H1 (cell line): ENCODE data around the gene GJC2. TPM values are rescaled to one million over a fixed set of nuclear protein-coding genes. Genes with fewer than 3 reads are reported as not detected.

ENCODE experiments used
- CTCF ChIA-PET: fragments of 300-600 bp; sonication (Branson Sonifier 250); formaldehyde crosslinking; loops from one replicate; lab custom pipeline; 2021; ENCODE audit not compliant: partially characterized antibody; lab: Charles Lee
- POLR2A ChIA-PET: fragments of 300-600 bp; sonication (Branson Sonifier 250); formaldehyde crosslinking; loops from one replicate; lab custom pipeline; 2021; ENCODE audit warnings: inconsistent platforms; ENCODE audit not compliant: partially characterized antibody; lab: Charles Lee
- DNase-seq, 2 experiments: peaks; one replicate each; pipeline versions ENCODE4 v3.0.0 to v3.0.0-alpha.2; 2010 to 2022; ENCODE audit warnings: low spot score in 2 of 2, low read depth in 1 of 2, mixed read lengths in 1 of 2
- FAIRE-seq: peaks from 2 replicates; lab custom pipeline; 2011; peaks lifted over from hg19 to GRCh38; lab: Jason Lieb, UNC
- H2AFZ ChIP-seq: 2 replicates; pipeline ENCODE4 v1.8.1; 2012; ENCODE audit warnings: low read length, inconsistent platforms
- H2AK5ac ChIP-seq: 2 replicates; pipeline ENCODE4 v1.6.1; 2013; ENCODE audit warnings: low read depth, low read length
- H2BK120ac ChIP-seq: replicated peaks from 2 replicates; pipeline ENCODE3; 2013; ENCODE audit warnings: low read depth, low read length, inconsistent platforms
- H2BK12ac ChIP-seq: 2 replicates; pipeline ENCODE4 v1.6.1; 2013; ENCODE audit warnings: low read depth, low read length
- H2BK15ac ChIP-seq: 2 replicates; pipeline ENCODE4 v1.6.1; 2013; ENCODE audit warnings: low read length
- H2BK20ac ChIP-seq: 2 replicates; pipeline ENCODE4 v1.6.1; 2013; ENCODE audit warnings: low read length
- H2BK5ac ChIP-seq: 2 replicates; pipeline ENCODE4 v1.6.1; 2013; ENCODE audit warnings: low read depth, low read length
- H3K14ac ChIP-seq: 2 replicates; pipeline ENCODE4 v1.6.1; 2013; ENCODE audit warnings: inconsistent platforms; ENCODE audit not compliant: insufficient read length
- H3K18ac ChIP-seq: 2 replicates; pipeline ENCODE4 v1.6.1; 2013; ENCODE audit warnings: low read length; ENCODE audit errors: extremely low read depth
- H3K23ac ChIP-seq: 2 replicates; pipeline ENCODE4 v1.6.1; 2013; ENCODE audit warnings: inconsistent platforms; ENCODE audit not compliant: insufficient read length
- H3K23me2 ChIP-seq: 2 replicates; pipeline ENCODE4 v1.6.1; 2013; ENCODE audit warnings: low read depth, low read length
- H3K27ac ChIP-seq: 2 replicates; pipeline ENCODE4 v1.6.1; 2011; ENCODE audit warnings: low read depth, low read length, inconsistent platforms
- H3K27me3 ChIP-seq, 4 experiments: replicated peaks in 1 of 4; 1 replicate in 1 of 4; 2 replicates in 3 of 4; pipeline versions ENCODE4 v1.6.1 to v1.8.1; 2011 to 2013; ENCODE audit warnings: low read length in 3 of 4, mild to moderate bottlenecking in 3 of 4, inconsistent platforms in 2 of 4, mixed read lengths in 2 of 4, moderate library complexity in 1 of 4; ENCODE audit not compliant: control insufficient read depth in 3 of 4, insufficient read depth in 3 of 4; ENCODE audit errors: extremely low read depth in 1 of 4
- H3K36me3 ChIP-seq, 4 experiments: 2 replicates each; pipeline versions ENCODE4 v1.6.1 to v1.8.1; 2011 to 2013; ENCODE audit warnings: mild to moderate bottlenecking in 4 of 4, low read length in 3 of 4, moderate library complexity in 2 of 4, control low read depth in 1 of 4, inconsistent platforms in 1 of 4; ENCODE audit not compliant: insufficient read depth in 4 of 4, control insufficient read depth in 2 of 4
- H3K4ac ChIP-seq: replicated peaks from 2 replicates; pipeline ENCODE3; 2013; ENCODE audit warnings: low read length, low read depth, mixed read lengths, inconsistent platforms; ENCODE audit not compliant: insufficient read length
- H3K4me1 ChIP-seq, 4 experiments: replicated peaks in 1 of 4; 1 replicate in 1 of 4; 2 replicates in 3 of 4; pipeline versions ENCODE4 v1.6.1 to v1.8.1; 2011 to 2013; ENCODE audit warnings: low read length in 3 of 4, inconsistent platforms in 2 of 4, mixed read lengths in 1 of 4; ENCODE audit not compliant: insufficient read depth in 4 of 4, control insufficient read depth in 3 of 4
- H3K4me2 ChIP-seq, 2 experiments: 2 replicates each; pipeline versions ENCODE4 v1.6.1 to v1.8.1; 2011 to 2013; ENCODE audit warnings: low read depth in 2 of 2, low read length in 2 of 2, control low read depth in 1 of 2, inconsistent platforms in 1 of 2, mild to moderate bottlenecking in 1 of 2; ENCODE audit not compliant: insufficient read depth in 1 of 2
- H3K4me3 ChIP-seq, 4 experiments: fragments of 200-600, 300-600 bp in 1 of 4; sonication (generic), shearing (Covaris generic), sonication (Bioruptor Twin) in 1 of 4; 2 replicates each; pipeline versions ENCODE4 v1.5.1 to v1.8.1; 2011 to 2016; ENCODE audit warnings: low read length in 4 of 4, low read depth in 3 of 4, control low read depth in 2 of 4, inconsistent platforms in 2 of 4, mild to moderate bottlenecking in 2 of 4, mixed read lengths in 1 of 4, moderate library complexity in 1 of 4; ENCODE audit not compliant: insufficient read depth in 2 of 4; ENCODE audit errors: extremely low read depth in 1 of 4
- H3K56ac ChIP-seq: replicated peaks from 2 replicates; pipeline ENCODE3; 2013; ENCODE audit warnings: low read depth, mild to moderate bottlenecking, mixed read lengths, low read length, inconsistent platforms; ENCODE audit not compliant: insufficient read length
- H3K79me1 ChIP-seq: 2 replicates; pipeline ENCODE4 v1.6.1; 2013; ENCODE audit warnings: low read depth, low read length, control low read depth
- H3K79me2 ChIP-seq, 2 experiments: 2 replicates each; pipeline versions ENCODE4 v1.6.1 to v1.8.1; 2012 to 2013; ENCODE audit warnings: low read length in 2 of 2, mild to moderate bottlenecking in 2 of 2, inconsistent platforms in 1 of 2; ENCODE audit not compliant: insufficient read depth in 2 of 2, control insufficient read depth in 1 of 2
- H3K9ac ChIP-seq, 4 experiments: replicated peaks in 1 of 4; 1 replicate in 1 of 4; 2 replicates in 3 of 4; pipeline versions ENCODE4 v1.6.1 to v1.8.1; 2011 to 2013; ENCODE audit warnings: low read depth in 3 of 4, low read length in 3 of 4, control low read depth in 2 of 4, mild to moderate bottlenecking in 2 of 4, moderate library complexity in 2 of 4, inconsistent platforms in 1 of 4; ENCODE audit errors: extremely low read depth in 1 of 4
- H3K9me3 ChIP-seq, 2 experiments: 2 replicates each; pipeline versions ENCODE4 v1.6.1 to v1.8.1; 2012 to 2013; ENCODE audit warnings: mild to moderate bottlenecking in 2 of 2, moderate library complexity in 2 of 2, control low read depth in 1 of 2, inconsistent platforms in 1 of 2, low read depth in 1 of 2, low read length in 1 of 2, mixed read lengths in 1 of 2; ENCODE audit not compliant: insufficient read depth in 2 of 2
- H4K20me1 ChIP-seq, 2 experiments: replicated peaks in 1 of 2; 2 replicates each; pipeline versions ENCODE3 to v1.8.1; 2011 to 2013; ENCODE audit warnings: inconsistent platforms in 2 of 2, low read length in 2 of 2, mild to moderate bottlenecking in 1 of 2; ENCODE audit not compliant: insufficient read depth in 2 of 2, control insufficient read depth in 1 of 2
- H4K5ac ChIP-seq: 2 replicates; pipeline ENCODE4 v1.6.1; 2013; ENCODE audit warnings: low read length, low read depth, mixed read lengths, inconsistent platforms; ENCODE audit not compliant: insufficient read length
- H4K8ac ChIP-seq: 2 replicates; pipeline ENCODE4 v1.8.0; 2013; ENCODE audit warnings: mild to moderate bottlenecking, moderate library complexity, low read length, inconsistent platforms; ENCODE audit not compliant: insufficient read depth; ENCODE audit errors: extremely low read depth
- H4K91ac ChIP-seq: replicated peaks from 2 replicates; pipeline ENCODE3; 2013; ENCODE audit warnings: low read length, mixed read lengths, inconsistent platforms; ENCODE audit not compliant: insufficient read length
- BRCA1 ChIP-seq: IDR thresholded peaks from 2 replicates; pipeline ENCODE4 v1.6.1; 2012; ENCODE audit warnings: low read depth, low read length, improper control_type of control experiment
- EGR1 ChIP-seq: IDR thresholded peaks from 2 replicates; pipeline ENCODE4 v1.6.1; 2011; ENCODE audit warnings: low read depth, low read length, borderline replicate concordance
- EP300 ChIP-seq, 2 experiments: IDR thresholded peaks; 1 replicate in 1 of 2; 2 replicates in 1 of 2; pipeline ENCODE4 v1.6.1; 2011 to 2012; ENCODE audit warnings: low read depth in 2 of 2, low read length in 2 of 2, mild to moderate bottlenecking in 2 of 2, borderline replicate concordance in 1 of 2, inconsistent platforms in 1 of 2, moderate library complexity in 1 of 2
- RAD21 ChIP-seq, 2 experiments: IDR thresholded peaks in 1 of 2; conservative IDR thresholded peaks in 1 of 2; 2 replicates each; pipeline ENCODE4 v1.6.1; 2011; ENCODE audit warnings: low read depth in 2 of 2, low read length in 2 of 2, improper control_type of control experiment in 1 of 2, inconsistent platforms in 1 of 2, mild to moderate bottlenecking in 1 of 2, moderate library complexity in 1 of 2
- RFX5 ChIP-seq: IDR thresholded peaks from 2 replicates; pipeline ENCODE4 v1.6.1; 2011; ENCODE audit warnings: low read depth, low read length, improper control_type of control experiment, borderline replicate concordance
- RNF2 ChIP-seq: fragments of 200-900, 300-1000 bp; sonication (generic); IDR thresholded peaks from 2 replicates; pipeline ENCODE4 v1.7.1; 2016; ENCODE audit warnings: borderline replicate concordance, low read depth, mild to moderate bottlenecking, antibody characterized with exemption, low read length; ENCODE audit not compliant: poor library complexity, severe bottlenecking; ENCODE audit errors: missing control alignments
- RXRA ChIP-seq: IDR thresholded peaks from 2 replicates; pipeline ENCODE4 v1.6.1; 2011; ENCODE audit warnings: low read depth, mild to moderate bottlenecking, low read length, moderate library complexity; ENCODE audit not compliant: insufficient read depth
- SIRT6 ChIP-seq: IDR thresholded peaks from one replicate; pipeline ENCODE4 v1.7.1; 2012; ENCODE audit warnings: low read length, inconsistent platforms
- SP4 ChIP-seq: IDR thresholded peaks from 2 replicates; pipeline ENCODE4 v1.6.1; 2012; ENCODE audit warnings: low read length, inconsistent platforms
- TAF7 ChIP-seq: optimal IDR thresholded peaks from 2 replicates; pipeline ENCODE3; 2011; ENCODE audit warnings: low read depth, mild to moderate bottlenecking, inconsistent platforms, low read length, moderate library complexity, borderline replicate concordance
- TBP ChIP-seq: IDR thresholded peaks from 2 replicates; pipeline ENCODE4 v1.6.1; 2011; ENCODE audit warnings: low read depth, low read length, improper control_type of control experiment
- WGBS, 2 experiments: shearing (Covaris generic) in 1 of 2; methylation state at CpG; one replicate each; pipeline versions ENCODE4 v1.1.6 to v1.1.7; 2013 to 2015; ENCODE audit warnings: low lambda C conversion rate in 2 of 2, mixed read lengths in 2 of 2, inconsistent platforms in 1 of 2, low coverage in 1 of 2, missing lambda C conversion rate in 1 of 2; ENCODE audit not compliant: insufficient replicate concordance in 2 of 2, insufficient coverage in 1 of 2, insufficient read length in 1 of 2; ENCODE audit errors: extremely low coverage in 1 of 2, missing lambda C conversion rate in 1 of 2; 5-methylcytosine and 5-hydroxymethylcytosine counted together
- polyA plus RNA-seq, 7 experiments: library from polyadenylated mRNA; depleted of rRNA in 3 of 7; stranded (reverse) in 5 of 7; unstranded in 2 of 7; fragments of >200 nt in 5 of 7; fragments of 200-250 nt in 2 of 7; gene quantifications; 1 replicate in 5 of 7; 2 replicates in 1 of 7; 4 replicates in 1 of 7; pipeline versions ENCODE4 v1.2.1 to v1.2.3, GENCODE V29; 2011 to 2013; ENCODE audit warnings: missing spikeins in 2 of 7, mixed read lengths in 2 of 7
- total RNA-seq: library from RNA; stranded (reverse); fragmentation: NEBNext Ultra II Directional; extraction: Animal tissue kit (Norgen Biotek cat#: 25700); gene quantifications from 2 replicates; pipeline ENCODE4 v1.2.1, GENCODE V29; 2021
- TF ChIP-seq, protein P1 (sequence below): IDR thresholded peaks from 2 replicates; pipeline ENCODE4 v1.6.1; 2012; ENCODE audit warnings: inconsistent platforms
- TF ChIP-seq, protein P2 (sequence below): IDR thresholded peaks from 2 replicates; pipeline ENCODE4 v1.6.1; 2011; ENCODE audit warnings: low read depth, mild to moderate bottlenecking, low read length; ENCODE audit not compliant: insufficient read depth

Gene GJC2
- total and polyA plus RNA-seq, 2 of the 8 experiments (the other 6 are each of a cell fraction or from before 2014, with no cell fraction given), result 0.17 to 0.54 TPM

DNA sequence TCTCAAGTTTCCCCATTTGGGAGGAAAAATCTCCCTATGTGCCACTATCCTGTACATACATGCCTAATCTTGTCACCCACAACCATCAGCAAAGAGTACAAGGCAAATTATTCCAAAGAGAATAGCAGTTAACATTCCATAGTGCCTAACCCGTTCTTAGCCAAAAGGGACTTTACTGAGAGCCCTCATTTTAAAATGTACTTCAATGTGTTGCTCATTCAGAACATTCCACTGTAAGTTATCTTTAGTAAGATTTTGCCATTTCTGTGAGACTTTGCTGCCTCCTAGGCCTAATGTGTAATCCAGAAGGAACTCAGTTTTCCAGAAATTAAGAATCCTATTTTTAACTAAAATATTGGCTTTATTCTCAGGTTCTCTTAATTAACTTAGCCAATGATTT lies 29.4 kb upstream of the GJC2 start:
- no peaks in the 10 kb centered on the region for H4K20me1 ChIP-seq
- H2BK15ac ChIP-seq, result no peak overlapping the region
- H4K8ac ChIP-seq, result no peak overlapping the region
- no peak overlapping the region for H3K14ac ChIP-seq
- no peak overlapping the region for H3K18ac ChIP-seq
- no peak overlapping the region for H2BK12ac ChIP-seq
- WGBS, 2 experiments, result 93% methylated on average over 1 of the region's 1 CpG; no CpG with 5 or more reads in 1 of the 2 experiments
- H3K27me3 ChIP-seq, result no peaks in the 10 kb centered on the region; a peak in 3 of 7 replicates
- H3K56ac ChIP-seq, result no peak overlapping the region
- no peak overlapping the region for H3K4ac ChIP-seq
- DNase-seq (no peak), FAIRE-seq (no peak)
- H3K36me3 ChIP-seq, result no peaks in the 10 kb centered on the region
- H3K9me3 ChIP-seq, result peaks cover 14 to 19% of the 10 kb centered on the region in 2 experiments
- no peak overlapping the region for H3K27ac ChIP-seq
- H3K23ac ChIP-seq, result no peak overlapping the region
- H3K4me1 ChIP-seq, result no peaks in the 10 kb centered on the region
- H3K4me2 ChIP-seq, result no peak overlapping the region
- CTCF ChIA-PET, result interaction anchor here (1.5 to 2.4 kb wide), 2 partner anchors 10 to 121 kb away, joined by 4 to 10 read pairs; no protein-coding TSS in a partner anchor
- H2BK5ac ChIP-seq, result no peak overlapping the region
- H3K79me2 ChIP-seq, result no peaks in the 10 kb centered on the region
- H2BK120ac ChIP-seq, result no peak overlapping the region
- no peak overlapping the region for H2BK20ac ChIP-seq
- no peak overlapping the region for H3K9ac ChIP-seq
- H2AFZ ChIP-seq, result no peak overlapping the region
- POLR2A ChIA-PET, result no interaction called here
- H4K91ac ChIP-seq, result no peak overlapping the region
- H3K23me2 ChIP-seq, result no peaks in the 10 kb centered on the region
- no peak overlapping the region for H2AK5ac ChIP-seq
- H3K79me1 ChIP-seq, result no peaks in the 10 kb centered on the region
- no peak overlapping the region for H3K4me3 ChIP-seq
- no peak overlapping the region for H4K5ac ChIP-seq
- TF ChIP-seq SP4, result no peak
- TF ChIP-seq, protein P1, sequence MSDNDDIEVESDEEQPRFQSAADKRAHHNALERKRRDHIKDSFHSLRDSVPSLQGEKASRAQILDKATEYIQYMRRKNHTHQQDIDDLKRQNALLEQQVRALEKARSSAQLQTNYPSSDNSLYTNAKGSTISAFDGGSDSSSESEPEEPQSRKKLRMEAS, result no peak
- no peak for TF ChIP-seq RFX5
- TF ChIP-seq, protein P2, sequence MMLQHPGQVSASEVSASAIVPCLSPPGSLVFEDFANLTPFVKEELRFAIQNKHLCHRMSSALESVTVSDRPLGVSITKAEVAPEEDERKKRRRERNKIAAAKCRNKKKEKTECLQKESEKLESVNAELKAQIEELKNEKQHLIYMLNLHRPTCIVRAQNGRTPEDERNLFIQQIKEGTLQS, result no peak
- no peak for TF ChIP-seq RNF2
- no peak for TF ChIP-seq EGR1
- no peak for TF ChIP-seq RXRA
- TF ChIP-seq EP300 (IDR thresholded peaks at IDR 0.05; ENCODE audit: borderline replicate concordance in 1 of 2, low read depth in 2 of 2, low read length in 2 of 2), result no peak
- no peak for TF ChIP-seq TBP
- TF ChIP-seq TAF7, result no peak
- no peak for TF ChIP-seq SIRT6
- no peak for TF ChIP-seq RAD21 (IDR thresholded peaks at IDR 0.05 in 1 of 2, conservative IDR thresholded peaks at IDR 0.05 in 1 of 2; ENCODE audit: low read depth in 2 of 2, low read length in 2 of 2)
- TF ChIP-seq BRCA1, result no peak
